CD4-positive, alpha-beta T cell treated with Interferon gamma for 1 hour (primary cell): ENCODE results near the gene GOLPH3L.
"Not testable (repeated sequence)": the region's sequence is repeated elsewhere in the genome, so short reads cannot be mapped to it uniquely, and the experiment has no call there.

ENCODE experiments used
- DNase-seq: peaks from one replicate; pipeline ENCODE4 v3.0.0-alpha.2; 2020

The GOLPH3L gene

GRCh38 chr1:150613061-150613920 is 83.7 kb downstream of the GOLPH3L start:
- peak; percentile 60 for DNase-seq

- DNase-seq = no peak
Observed at GRCh38 chr1:150612014-150612345, 85.0 kb downstream of the GOLPH3L start.

- no peak for DNase-seq
Observed at GRCh38 chr1:150610576-150610975, 86.4 kb downstream of the GOLPH3L start.

GRCh38 chr1:150609732-150610131 is 87.2 kb downstream of the GOLPH3L start:
- no peak for DNase-seq

- DNase-seq = no peak
Observed at GRCh38 chr1:150606463-150607142, 90.4 kb downstream of the GOLPH3L start.

GRCh38 chr1:150605451-150605731 is 91.6 kb downstream of the GOLPH3L start:
- DNase-seq = not testable (repeated sequence)

GRCh38 chr1:150604226-150604588 is 92.7 kb downstream of the GOLPH3L start:
- DNase-seq = no peak

GRCh38 chr1:150603711-150604110 is 93.2 kb downstream of the GOLPH3L start:
- no peak for DNase-seq

- DNase-seq = not testable (repeated sequence)
Observed at GRCh38 chr1:150602372-150602771, 94.6 kb downstream of the GOLPH3L start.

- no peak for DNase-seq
Observed at GRCh38 chr1:150601540-150601939, 95.4 kb downstream of the GOLPH3L start.

GRCh38 chr1:150598346-150598745 is 98.6 kb downstream of the GOLPH3L start:
- DNase-seq = not testable (repeated sequence)

- no peak for DNase-seq
Observed at GRCh38 chr1:150596976-150597375, 100.0 kb downstream of the GOLPH3L start.
